NB4 (cell line): Measurements from ENCODE around the gene PCNT.

Experiments used
- DNase-seq: peaks from one replicate; pipeline ENCODE4 v3.0.0; 2010; ENCODE audit warnings: low read depth
- H3K4me3 ChIP-seq: one replicate; pipeline ENCODE4 v1.5.1; 2011; ENCODE audit warnings: mild to moderate bottlenecking, low read depth, low read length, moderate library complexity
- CTCF ChIP-seq: IDR thresholded peaks from one replicate; pipeline ENCODE4 v1.5.1; 2012; ENCODE audit warnings: low read depth, low read length
- MAX ChIP-seq: IDR thresholded peaks from 2 replicates; pipeline ENCODE4 v1.6.1; 2011; ENCODE audit warnings: low read depth, low read length
- MYC ChIP-seq: IDR thresholded peaks from 2 replicates; pipeline ENCODE4 v1.6.1; 2011; ENCODE audit warnings: low read depth, low read length
- POLR2A ChIP-seq: IDR thresholded peaks from 2 replicates; pipeline ENCODE4 v1.6.1; 2011; ENCODE audit warnings: mild to moderate bottlenecking; ENCODE audit not compliant: insufficient read length; ENCODE audit errors: extremely low read depth

PCNT gene

DNA sequence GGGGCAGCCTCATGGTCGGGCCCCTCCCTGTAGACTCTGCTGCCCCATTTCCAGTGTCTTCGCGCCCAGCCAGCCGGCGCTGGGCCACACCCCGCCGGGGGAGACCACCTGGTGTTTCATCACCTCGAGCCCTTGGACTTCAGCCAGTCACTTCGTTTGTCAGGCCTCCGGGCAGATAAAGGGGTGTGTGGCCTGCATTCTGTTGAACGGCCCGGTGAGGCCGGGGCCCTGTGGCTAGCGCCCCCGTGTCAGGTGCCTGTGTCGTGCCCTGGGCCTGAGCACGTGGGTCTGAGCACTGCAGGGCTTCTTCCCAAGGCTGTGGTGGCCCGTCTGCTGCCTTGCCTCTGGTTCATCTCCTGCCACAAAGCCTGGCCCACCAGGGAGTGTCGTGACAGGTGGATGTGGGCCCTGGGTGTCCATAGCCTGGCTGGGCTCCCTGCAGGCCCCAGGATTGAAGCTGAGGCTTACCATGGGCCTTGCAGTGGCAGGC lies 69.5 kb downstream of the PCNT start:
- H3K4me3 ChIP-seq: no peak overlapping the region
- DNase-seq: no peak
- TF ChIP-seq POLR2A (no peak), CTCF (no peak), MYC (no peak), MAX (no peak)

GRCh38 chr21:46393941-46394594 lies 70.1 kb downstream of the PCNT start:
- no peak for TF ChIP-seq MYC
- no peak for TF ChIP-seq POLR2A
- TF ChIP-seq MAX: no peak
- TF ChIP-seq CTCF: no peak
- H3K4me3 ChIP-seq: no peak overlapping the region
- DNase-seq: no peak

DNA sequence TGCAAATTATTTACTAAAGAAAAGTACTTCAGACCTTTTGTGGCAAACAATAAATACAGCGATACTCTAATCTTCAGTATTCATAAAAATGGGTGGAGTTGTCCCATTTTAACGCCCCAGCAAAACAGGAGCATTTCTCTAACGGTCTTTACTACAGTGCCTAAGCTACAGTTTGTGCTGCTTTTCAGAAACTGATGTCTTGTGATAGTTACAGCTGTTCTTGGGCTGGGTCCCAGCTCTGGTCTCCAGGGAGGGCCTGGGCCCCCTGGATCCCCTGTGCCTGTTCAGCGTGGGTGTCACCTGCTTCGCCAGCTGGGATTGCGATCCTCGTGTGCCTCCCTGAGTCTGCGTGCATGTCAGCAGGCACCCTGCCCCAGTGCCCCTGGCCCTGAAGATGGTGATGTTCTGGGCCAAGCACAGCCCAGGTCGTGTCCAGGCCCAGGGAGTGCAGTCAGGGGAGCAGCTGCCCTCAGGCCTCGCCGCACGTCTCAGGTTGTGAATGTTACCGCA lies 70.7 kb downstream of the PCNT start:
- TF ChIP-seq POLR2A: no peak
- no peak for TF ChIP-seq MYC
- TF ChIP-seq CTCF: no peak
- no peak for TF ChIP-seq MAX
- no peak overlapping the region for H3K4me3 ChIP-seq
- no peak for DNase-seq

DNA sequence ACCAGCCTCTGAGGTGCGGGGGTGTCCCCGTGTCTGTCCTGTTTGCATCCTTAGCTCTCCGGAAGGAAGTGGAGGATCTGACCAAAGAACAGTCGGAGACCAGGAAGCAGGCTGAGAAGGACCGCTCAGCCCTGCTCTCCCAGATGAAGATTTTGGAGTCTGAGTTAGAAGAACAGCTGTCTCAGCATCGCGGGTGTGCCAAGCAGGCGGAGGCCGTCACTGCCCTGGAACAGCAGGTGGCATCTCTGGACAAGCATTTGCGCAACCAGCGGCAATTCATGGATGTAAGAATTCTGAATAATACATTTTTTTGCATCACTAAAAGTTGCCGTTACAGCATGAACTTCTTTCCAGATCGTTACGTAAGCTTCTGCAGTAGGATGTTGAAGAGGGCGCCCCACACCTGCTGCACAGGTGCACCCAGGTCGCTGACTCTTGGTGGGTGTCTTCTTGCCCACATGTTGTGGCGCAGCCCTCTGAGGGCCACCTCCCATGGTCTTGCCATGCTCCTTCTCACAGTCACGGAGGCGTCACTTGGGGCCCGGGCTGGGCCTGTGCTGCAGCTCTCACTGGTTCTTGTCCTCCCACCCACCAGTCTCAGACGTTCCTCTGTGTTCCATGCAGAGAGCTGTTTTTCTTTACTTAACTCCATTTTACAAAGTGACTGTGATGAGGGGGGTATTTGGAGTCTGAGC lies 73.4 kb downstream of the PCNT start:
- H3K4me3 ChIP-seq: no peak overlapping the region
- no peak for DNase-seq
- TF ChIP-seq MAX: no peak

- TF ChIP-seq POLR2A (no peak), MYC (no peak), CTCF (no peak), MAX (no peak)
- no peak for DNase-seq
Observed at GRCh38 chr21:46397993-46398392, 74.0 kb downstream of the PCNT start.

GRCh38 chr21:46399129-46399528 lies 75.2 kb downstream of the PCNT start:
- no peak overlapping the region for H3K4me3 ChIP-seq
- DNase-seq: no peak
- TF ChIP-seq CTCF (no peak), MAX (no peak)

More at GRCh38 chr21:46397993-46398392, 74.0 kb downstream of the PCNT start:
- H3K4me3 ChIP-seq: no peak overlapping the region
